ENCODE measurements around the gene EMP1. TPM values are rescaled to one million over a fixed set of nuclear protein-coding genes. Genes with fewer than 3 reads are reported as not detected.
A peak's percentile ranks its signal among the peaks of the same experiment; 100 is the strongest.

Gene EMP1
- total RNA-seq, 1 experiment from 2014 or later, result 28.7 TPM

DNA sequence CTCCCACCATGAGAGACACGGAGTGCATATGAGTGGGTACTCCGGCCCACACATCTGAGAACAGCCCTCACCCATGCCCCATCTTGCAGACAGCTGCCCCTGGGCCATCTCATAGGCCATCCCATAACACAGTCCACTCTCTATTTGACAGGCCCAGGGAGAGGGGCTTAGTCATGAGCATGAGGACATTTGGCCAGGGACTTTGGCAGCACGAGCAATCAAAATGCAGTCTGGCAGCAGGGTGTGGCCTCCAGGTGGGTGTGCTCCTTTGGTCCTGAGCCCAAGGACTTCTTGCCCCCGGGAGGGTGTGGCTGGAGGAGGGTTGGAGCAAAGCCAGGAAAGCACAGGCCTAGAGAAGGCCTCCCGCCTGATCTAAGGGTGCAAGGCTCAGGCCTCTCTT lies 25.6 kb downstream of the EMP1 start:
- peak; percentile 30 for DNase-seq (ENCODE audit: low spot score)

- peak; percentile 44 for DNase-seq (ENCODE audit: low spot score)
Measured at GRCh38 chr12:13223179-13223804, 26.8 kb downstream of the EMP1 start.

DNA sequence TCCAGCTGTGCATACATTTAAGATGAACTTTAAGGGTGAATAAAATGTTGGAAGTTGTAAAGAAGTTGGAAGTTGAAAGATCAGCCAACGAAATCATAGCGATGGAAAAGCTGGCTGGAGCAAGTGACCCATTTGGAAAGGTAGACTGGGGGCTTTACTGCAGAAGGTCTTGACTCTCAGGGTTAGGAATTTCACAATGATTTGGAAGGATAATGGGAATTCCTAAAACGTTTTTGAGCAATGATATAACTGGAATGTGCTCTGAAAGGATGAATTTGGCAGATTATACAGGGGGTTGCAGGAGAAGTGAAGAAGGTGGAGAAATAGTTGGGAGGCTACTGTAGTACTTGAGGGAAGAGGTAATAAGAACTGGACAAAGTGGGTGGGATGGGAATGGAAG lies 27.4 kb downstream of the EMP1 start:
- DNase-seq (ENCODE audit: low spot score), result no peak

GRCh38 chr12:13227191-13227590 lies 30.7 kb downstream of the EMP1 start:
- no peak for DNase-seq (ENCODE audit: low spot score)

GRCh38 chr12:13228579-13228978 lies 32.1 kb downstream of the EMP1 start:
- DNase-seq (ENCODE audit: low spot score), result no peak

DNA sequence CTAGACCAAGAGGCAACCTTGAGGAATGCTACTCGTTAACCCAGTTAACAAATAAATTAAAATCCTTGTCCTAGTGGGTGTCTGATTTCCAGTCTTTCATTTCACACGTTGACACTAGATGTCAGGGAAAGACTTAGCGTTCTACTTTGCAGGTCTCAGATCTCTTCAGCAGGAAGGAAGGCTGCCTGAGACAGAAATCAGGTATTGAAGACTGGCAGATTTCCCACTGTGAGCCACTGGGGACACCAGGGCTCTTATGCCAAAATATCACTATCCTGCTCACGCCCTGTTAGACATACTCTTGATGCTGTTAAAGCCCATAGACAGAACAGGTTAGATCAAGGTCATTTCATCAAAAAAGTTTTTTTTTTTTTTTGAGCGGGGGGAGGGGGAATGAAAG lies 33.0 kb downstream of the EMP1 start:
- no peak for DNase-seq (ENCODE audit: low spot score)

DNA sequence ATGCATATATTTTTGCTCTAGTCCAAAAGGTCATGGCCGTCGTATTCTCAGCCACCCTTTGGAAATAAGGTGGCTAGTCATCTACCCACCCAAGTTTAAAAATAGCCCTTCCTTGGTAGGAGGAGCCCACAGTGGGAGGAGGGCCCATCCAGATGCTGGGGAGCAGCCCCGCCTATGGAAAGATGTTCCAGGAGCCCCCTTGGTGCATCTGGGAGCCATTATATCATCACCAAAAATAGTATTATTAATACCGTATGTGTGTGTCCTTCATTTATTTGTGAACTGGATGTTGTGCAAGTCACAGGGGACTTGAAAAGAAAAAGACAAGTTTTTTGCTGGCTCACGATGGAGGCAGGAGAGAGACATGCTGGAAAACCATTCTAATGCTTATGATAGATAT lies 34.0 kb downstream of the EMP1 start:
- DNase-seq (ENCODE audit: low spot score), result no peak

DNA sequence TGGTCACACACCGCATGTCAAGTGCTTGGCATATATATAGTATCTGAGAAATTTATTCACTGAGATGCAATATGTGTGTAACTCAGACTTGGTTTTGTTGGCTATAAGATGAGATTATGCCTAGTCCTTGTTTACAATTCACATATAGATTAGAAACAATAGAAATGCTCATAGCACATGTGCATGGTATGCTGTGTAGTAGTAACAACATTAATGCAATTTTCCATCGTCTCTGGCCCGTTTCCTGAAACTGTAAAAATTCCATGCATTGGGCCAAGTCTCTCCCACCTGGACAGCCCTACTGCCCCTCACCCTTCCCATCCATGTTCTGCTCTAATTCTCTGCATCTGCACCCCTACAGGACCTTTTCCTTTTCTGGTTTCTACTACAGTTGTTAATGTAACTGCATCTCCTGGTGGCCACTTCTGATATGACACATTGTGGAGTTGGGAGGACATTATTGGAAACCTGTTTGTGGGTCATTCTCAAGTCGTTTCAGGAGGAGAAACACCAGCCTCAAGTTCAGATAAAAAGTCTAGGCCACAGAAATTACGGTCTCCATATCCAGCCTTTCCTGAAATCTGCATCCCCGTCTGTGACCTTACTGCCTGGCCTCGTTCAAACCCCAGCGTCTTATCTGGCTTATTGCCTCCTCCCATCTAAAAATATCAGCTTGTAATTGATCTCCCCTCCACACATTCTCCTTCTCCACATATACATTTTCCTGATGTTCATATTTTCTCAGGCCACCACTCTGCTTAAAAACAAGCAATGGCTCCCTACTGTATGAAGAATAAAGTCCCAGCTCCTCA lies 37.5 kb downstream of the EMP1 start:
- DNase-seq (ENCODE audit: low spot score), result peak; percentile 40

DNA sequence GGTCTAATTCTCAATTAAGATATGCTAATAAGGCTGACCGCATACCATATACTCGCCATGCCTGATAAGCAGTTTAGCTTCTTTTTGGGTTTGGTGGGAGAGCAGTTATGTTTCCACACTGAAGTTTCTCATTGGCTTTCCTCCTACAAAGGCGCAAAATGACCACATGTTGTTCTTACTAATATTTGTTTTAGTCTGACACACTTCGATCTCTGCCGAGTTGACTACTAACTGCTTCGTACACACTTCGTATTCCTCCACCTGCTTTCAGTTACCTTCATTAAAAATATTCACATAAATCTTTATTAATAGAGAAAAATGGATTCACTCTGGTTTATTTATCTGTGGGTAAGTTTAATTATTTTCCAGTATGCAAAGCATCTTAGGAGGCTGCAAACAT lies 41.7 kb downstream of the EMP1 start:
- no peak for DNase-seq (ENCODE audit: low spot score)

DNA sequence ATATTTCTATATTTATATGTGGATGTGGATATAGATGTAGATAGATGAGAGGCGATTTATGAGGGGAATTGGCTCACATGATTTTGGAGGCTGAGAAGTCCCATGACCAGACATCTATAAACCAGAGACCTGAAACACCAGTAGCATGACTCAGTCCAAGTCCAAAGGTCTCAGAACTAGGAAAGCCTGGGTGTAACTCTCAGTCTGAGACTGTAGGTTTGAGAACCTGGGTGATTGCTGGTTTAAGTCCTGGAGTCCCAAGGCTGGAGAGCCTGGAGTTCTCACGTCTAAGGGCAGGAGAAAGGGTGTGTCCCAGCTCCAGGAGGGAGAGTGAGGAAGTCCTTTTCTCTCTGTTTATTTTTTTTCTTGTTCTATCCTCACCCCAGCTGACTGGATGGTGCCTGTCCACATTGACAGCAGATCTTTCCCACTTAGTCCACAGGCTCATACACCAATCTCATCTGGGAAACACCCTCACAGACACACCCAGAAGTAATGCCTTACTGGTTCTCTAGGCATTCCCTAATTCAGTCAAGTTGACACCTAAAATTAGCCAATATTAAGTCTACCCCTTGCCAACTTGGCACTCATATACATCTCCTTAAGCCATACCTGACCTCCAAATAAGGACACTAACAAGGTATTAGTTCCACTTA lies 45.4 kb downstream of the EMP1 start:
- peak; percentile 47 for DNase-seq (ENCODE audit: low spot score)

- DNase-seq (ENCODE audit: low spot score), result no peak
Measured at GRCh38 chr12:13242936-13243335, 46.4 kb downstream of the EMP1 start.

DNA sequence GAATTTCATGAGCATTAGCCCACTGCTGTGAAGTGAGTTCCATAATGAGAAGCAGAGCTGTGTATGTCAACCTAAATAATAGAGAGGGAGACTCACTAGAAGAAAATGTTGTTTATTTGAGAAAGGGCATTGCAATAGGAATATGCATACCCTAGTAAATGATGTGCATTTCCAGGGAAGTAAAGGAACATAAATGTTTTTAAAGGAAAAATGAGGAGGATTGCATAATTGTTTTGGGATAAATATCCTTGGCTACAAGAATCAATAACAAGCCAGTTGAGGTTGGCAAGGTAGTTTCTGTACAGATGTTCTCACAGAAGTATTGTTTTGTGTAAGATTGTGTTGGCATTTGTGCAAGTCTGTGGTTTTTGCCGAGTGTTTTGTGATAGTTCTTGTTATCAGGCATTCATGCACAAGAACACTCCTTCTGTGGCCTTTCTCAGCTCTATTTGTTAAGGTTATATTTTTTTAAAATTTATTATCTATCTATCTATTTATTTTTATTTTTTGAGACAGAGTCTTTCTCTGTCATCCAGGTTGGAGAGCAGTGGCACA lies 47.1 kb downstream of the EMP1 start:
- DNase-seq (ENCODE audit: low spot score), result no peak

DNA sequence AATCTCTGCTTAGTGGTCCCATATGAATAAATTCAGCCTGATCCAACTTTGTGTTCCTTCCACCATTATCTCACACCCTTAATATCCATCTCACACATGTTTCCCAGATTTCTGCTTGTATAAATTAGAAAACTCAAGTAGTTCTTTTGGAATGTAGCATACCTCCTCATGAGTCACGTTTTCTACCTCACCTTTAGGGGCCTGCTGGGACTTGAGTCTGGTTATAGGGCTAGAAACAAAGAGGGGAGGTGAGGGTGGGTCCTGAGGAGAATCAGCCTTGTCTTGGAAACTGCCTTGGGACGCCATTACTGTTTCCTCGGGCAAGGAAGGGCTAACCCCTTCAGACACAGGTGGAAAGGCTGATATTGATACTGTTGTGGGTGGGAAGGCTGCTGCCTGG lies 51.1 kb downstream of the EMP1 start:
- no peak for DNase-seq (ENCODE audit: low spot score)

DNA sequence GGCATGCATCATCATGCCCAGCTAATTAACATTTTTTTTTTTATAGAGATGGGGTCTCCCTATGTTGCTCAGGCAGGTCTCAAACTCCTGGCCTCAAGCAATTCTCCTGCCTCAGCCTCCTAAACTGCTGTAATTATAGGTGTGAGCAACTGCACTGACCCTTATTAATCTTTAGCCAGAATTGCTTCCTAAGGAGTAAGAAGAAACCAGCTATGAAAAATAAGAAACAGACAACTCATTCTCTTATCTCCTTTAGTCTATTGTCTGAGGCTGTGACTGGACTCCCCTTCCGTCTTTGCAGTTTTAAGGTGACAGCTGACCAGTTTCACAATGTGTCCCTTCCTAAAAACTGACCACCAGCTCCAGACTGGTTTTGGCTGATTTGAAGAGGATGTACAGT lies 52.4 kb downstream of the EMP1 start:
- DNase-seq (ENCODE audit: low spot score), result no peak

DNA sequence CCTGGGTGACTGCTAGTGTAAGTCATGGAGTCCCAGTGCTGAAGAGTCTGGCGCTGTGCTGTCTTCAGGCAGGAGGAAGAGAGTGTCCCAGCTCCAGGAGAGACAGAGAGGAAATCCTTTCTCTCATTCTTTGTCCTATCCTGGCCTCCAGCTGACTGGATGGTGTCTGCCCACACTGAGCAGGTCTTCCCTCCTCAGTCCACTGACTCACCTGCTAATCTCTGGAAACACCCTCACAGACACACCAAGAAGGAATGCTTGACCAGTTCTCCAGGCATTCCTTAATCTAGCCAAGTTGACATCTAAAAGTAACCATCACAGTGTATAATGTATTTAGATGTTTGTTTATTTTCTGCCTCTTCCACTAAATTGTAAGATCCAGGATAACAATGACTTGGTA lies 53.9 kb downstream of the EMP1 start:
- peak; percentile 70 for DNase-seq (ENCODE audit: low spot score)

GRCh38 chr12:13251521-13251920 lies 55.0 kb downstream of the EMP1 start:
- DNase-seq (ENCODE audit: low spot score), result no peak

- no peak for DNase-seq (ENCODE audit: low spot score)
Measured at GRCh38 chr12:13252024-13252423, 55.5 kb downstream of the EMP1 start.

GRCh38 chr12:13252616-13253015 lies 56.1 kb downstream of the EMP1 start:
- no peak for DNase-seq (ENCODE audit: low spot score)

- DNase-seq (ENCODE audit: low spot score), result no peak
Measured at GRCh38 chr12:13253966-13254760, 57.6 kb downstream of the EMP1 start.

GRCh38 chr12:13255792-13256691 lies 59.5 kb downstream of the EMP1 start:
- peak; percentile 77 for DNase-seq (ENCODE audit: low spot score)

- no peak for DNase-seq (ENCODE audit: low spot score)
Measured at GRCh38 chr12:13256692-13257045, 60.1 kb downstream of the EMP1 start.
